Epithelial cell of esophagus (primary cell): ENCODE results near the gene PRAME.

Source experiments
- DNase-seq: peaks from one replicate; pipeline ENCODE4 v3.0.0; 2010; ENCODE audit warnings: low read depth
- H3K4me3 ChIP-seq: 2 replicates; pipeline ENCODE4 v1.5.1; 2011; ENCODE audit warnings: mild to moderate bottlenecking, low read length, control low read depth
- CTCF ChIP-seq: IDR thresholded peaks from 2 replicates; pipeline ENCODE4 v1.5.1; 2011; ENCODE audit warnings: low read depth, mild to moderate bottlenecking, low read length, control low read depth, inconsistent platforms; ENCODE audit not compliant: insufficient read depth; ENCODE audit errors: missing control alignments

The PRAME gene

GRCh38 chr22:22576989-22577427, 17.9 kb upstream of the PRAME start:
- no peak overlapping the region for H3K4me3 ChIP-seq
- no peak for TF ChIP-seq CTCF
- DNase-seq = no peak

- no peak overlapping the region for H3K4me3 ChIP-seq
- peak; percentile 77 for TF ChIP-seq CTCF
- DNase-seq = peak; percentile 45
These were observed 17.4 kb upstream of the PRAME start for GRCh38 chr22:22576244-22576988.

DNA sequence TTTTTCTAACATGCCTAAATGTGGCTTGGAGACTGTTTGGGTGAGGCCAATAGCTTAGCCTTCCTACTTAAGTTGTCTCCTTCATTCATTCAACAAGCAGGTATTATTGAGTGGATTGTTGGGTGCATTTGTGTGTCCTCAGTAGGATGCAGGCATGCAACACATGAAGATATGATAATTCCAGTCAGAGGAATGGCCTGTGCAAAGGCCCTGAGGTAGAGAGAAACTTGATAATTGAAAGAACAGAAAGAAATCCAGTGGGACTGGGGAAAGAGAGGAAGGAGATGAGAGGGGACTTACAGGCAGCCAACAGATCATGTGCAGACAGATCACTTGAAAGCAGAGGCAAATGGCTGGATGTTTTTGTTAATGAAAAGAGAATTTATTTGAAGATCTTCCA, 15.3 kb upstream of the PRAME start:
- H3K4me3 ChIP-seq = no peak overlapping the region
- no peak for TF ChIP-seq CTCF
- DNase-seq = no peak

- TF ChIP-seq CTCF = no peak
- no peak for DNase-seq
- no peak overlapping the region for H3K4me3 ChIP-seq
These were observed 14.2 kb upstream of the PRAME start for GRCh38 chr22:22573047-22573889.

DNA sequence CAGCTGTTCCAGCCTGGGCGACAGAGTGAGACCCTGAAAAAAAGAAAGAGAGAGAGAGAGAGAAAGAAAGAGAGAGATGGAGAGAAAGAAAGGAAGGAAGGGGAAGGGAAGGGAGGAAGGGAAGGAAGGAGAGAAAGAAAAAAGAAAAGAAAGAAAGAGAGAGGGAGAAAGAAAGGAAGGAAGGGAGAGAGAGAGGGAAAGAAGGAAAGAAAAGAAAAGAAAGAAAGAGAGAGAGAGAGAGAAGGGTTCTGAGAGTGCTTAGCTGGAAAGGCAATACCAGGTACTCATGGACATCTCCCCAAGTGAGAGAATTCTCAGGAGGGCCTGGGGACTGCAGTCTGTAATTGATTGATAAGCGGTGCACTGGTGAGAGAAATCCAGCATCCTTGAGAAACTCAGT, 12.8 kb upstream of the PRAME start:
- H3K4me3 ChIP-seq = no peak overlapping the region
- DNase-seq = no peak
- TF ChIP-seq CTCF = no peak

- no peak for TF ChIP-seq CTCF
- no peak for DNase-seq
- no peak overlapping the region for H3K4me3 ChIP-seq
These were observed 12.4 kb upstream of the PRAME start for GRCh38 chr22:22571429-22571828.
